Measurements from ENCODE around the gene FAM186B. TPM values are rescaled to one million over a fixed set of nuclear protein-coding genes. Genes with fewer than 3 reads are reported as not detected.

Gene FAM186B
- total and polyA plus RNA-seq, 7 donors, result 0.04 to 1.00 (median 0.44) TPM

DNA sequence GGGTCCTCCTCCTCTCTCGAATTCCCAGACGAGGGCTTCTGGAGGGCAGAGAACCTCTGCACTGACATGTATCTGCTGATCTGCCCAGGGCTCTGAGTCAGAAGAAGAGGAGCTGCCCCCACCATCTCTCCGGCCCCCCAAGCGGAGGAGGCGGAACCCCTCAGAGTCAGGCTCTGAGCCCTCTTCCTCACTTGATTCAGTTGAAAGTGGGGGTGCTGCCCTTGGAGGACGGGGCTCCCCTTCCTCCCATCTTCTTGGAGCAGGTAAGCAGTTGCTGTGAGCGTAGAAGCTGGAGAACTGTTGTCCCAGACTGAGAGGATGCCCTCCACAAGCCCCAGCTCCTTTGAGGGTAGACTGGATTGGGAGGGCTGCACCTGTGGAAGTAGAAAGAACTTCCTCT, 37.7 kb upstream of the FAM186B start:
- intact Hi-C loops (cut with DNase I), result no loop called here
- DNase-seq, result no peak
- ATAC-seq, result no peak
- Histone ChIP-seq H3K4me1 (peaks cover 8% of the 10 kb centered on the region), H3K4me3 (no peak overlapping the region), H3K27me3 (ENCODE audit: insufficient read depth in 3 of 3, low read length in 2 of 3) (no peaks in the 10 kb centered on the region), H3K36me3 (ENCODE audit: insufficient read depth in 1 of 2, low read depth in 1 of 2) (peaks cover 0 to 85% of the 10 kb centered on the region in 2 donors), H3K27ac (no peak overlapping the region), H3K9me3 (no peaks in the 10 kb centered on the region)
- TF ChIP-seq, protein P1, sequence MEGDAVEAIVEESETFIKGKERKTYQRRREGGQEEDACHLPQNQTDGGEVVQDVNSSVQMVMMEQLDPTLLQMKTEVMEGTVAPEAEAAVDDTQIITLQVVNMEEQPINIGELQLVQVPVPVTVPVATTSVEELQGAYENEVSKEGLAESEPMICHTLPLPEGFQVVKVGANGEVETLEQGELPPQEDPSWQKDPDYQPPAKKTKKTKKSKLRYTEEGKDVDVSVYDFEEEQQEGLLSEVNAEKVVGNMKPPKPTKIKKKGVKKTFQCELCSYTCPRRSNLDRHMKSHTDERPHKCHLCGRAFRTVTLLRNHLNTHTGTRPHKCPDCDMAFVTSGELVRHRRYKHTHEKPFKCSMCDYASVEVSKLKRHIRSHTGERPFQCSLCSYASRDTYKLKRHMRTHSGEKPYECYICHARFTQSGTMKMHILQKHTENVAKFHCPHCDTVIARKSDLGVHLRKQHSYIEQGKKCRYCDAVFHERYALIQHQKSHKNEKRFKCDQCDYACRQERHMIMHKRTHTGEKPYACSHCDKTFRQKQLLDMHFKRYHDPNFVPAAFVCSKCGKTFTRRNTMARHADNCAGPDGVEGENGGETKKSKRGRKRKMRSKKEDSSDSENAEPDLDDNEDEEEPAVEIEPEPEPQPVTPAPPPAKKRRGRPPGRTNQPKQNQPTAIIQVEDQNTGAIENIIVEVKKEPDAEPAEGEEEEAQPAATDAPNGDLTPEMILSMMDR (IDR thresholded peaks at IDR 0.05), result no peak
- 86 to 97% (median 94%) methylated on average over 7 of the region's 7 CpGs for WGBS, 3 donors

DNA sequence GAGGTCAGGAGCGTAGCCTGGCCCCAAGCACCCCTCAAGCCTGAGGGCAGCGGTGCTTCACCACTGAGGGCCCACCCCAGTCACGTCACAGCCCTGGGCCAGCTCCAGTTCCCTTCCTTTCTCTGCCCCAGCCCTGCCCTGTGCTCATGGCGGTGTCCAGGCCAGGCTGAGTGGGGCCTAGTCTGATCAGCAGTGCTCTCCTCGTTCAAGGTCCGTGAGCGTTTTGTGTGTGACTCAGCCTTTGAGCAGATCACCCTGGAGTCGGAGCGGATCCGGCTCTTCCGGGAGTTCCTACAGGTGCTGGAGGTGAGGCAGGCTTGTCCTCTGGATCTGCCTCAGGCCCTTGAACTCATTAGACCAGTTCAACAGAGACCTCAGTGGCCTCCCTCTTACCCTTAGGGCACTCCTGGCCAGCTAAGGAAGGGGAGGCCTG, 36.9 kb upstream of the FAM186B start:
- H3K27ac ChIP-seq, result no peak overlapping the region
- no peak for ATAC-seq
- no peaks in the 10 kb centered on the region for H3K27me3 ChIP-seq (ENCODE audit: insufficient read depth in 3 of 3, low read length in 2 of 3)
- WGBS, 3 donors, result 81 to 89% (median 88%) methylated on average over 9 to 11 of the region's 11 CpGs
- no peak for DNase-seq
- peaks cover 0 to 93% of the 10 kb centered on the region in 2 donors for H3K36me3 ChIP-seq (ENCODE audit: insufficient read depth in 1 of 2, low read depth in 1 of 2)
- intact Hi-C loops (cut with DNase I), result no loop called here
- peaks cover 8% of the 10 kb centered on the region for H3K4me1 ChIP-seq
- no peak overlapping the region for H3K4me3 ChIP-seq
- no peaks in the 10 kb centered on the region for H3K9me3 ChIP-seq
- TF ChIP-seq, protein P1 (IDR thresholded peaks at IDR 0.05), result no peak

DNA sequence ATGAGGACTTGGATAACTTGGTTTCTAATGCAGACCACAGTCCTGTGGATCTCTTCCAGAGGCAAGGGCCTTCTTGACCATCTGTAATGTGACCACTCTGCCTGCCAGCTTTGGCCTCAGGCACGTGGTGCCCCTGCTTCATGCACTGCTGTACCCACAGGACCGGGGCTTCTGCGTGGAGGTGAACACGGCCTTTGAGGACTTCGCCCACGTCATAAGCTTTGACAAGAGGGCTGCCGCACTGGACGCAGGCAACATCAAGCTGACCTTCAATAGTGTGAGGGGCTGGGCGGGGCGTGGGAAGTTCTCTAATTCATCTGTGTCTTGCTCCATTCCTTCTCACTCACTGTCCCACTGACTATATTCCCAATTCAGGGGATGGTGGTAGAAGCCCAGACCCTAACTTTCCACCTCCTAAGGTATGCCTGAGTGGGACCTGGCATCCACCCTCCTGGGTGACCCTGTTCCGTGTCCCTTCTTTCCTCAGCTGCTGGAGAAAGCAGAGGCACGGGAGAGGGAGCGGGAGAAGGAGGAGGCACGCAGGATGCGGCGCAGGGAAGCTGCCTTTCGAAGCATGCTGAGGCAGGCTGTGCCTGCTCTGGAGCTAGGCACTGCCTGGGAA, 36.4 kb upstream of the FAM186B start:
- ATAC-seq (no peak), DNase-seq (no peak)
- H3K4me3 ChIP-seq, result no peak overlapping the region
- no peak overlapping the region for H3K27ac ChIP-seq
- H3K9me3 ChIP-seq, result no peaks in the 10 kb centered on the region
- no peaks in the 10 kb centered on the region for H3K27me3 ChIP-seq (ENCODE audit: insufficient read depth in 3 of 3, low read length in 2 of 3)
- TF ChIP-seq, protein P1 (IDR thresholded peaks at IDR 0.05), result no peak
- 84 to 89% (median 85%) methylated on average over 17 of the region's 17 CpGs for WGBS, 3 donors
- intact Hi-C loops (cut with DNase I), result no loop called here
- H3K4me1 ChIP-seq, result peaks cover 14% of the 10 kb centered on the region
- H3K36me3 ChIP-seq (ENCODE audit: insufficient read depth in 1 of 2, low read depth in 1 of 2), result peaks cover 0 to 96% of the 10 kb centered on the region in 2 donors

GRCh38 chr12:49636979-49637755, 31.7 kb upstream of the FAM186B start:
- intact Hi-C loops (cut with DNase I), result no loop called here
- Histone ChIP-seq H3K4me3 (no peak overlapping the region), H3K27me3 (ENCODE audit: insufficient read depth in 3 of 3, low read length in 2 of 3) (no peaks in the 10 kb centered on the region), H3K27ac (no peak overlapping the region), H3K9me3 (no peaks in the 10 kb centered on the region), H3K4me1 (peaks cover 18% of the 10 kb centered on the region), H3K36me3 (ENCODE audit: insufficient read depth in 1 of 2, low read depth in 1 of 2) (peaks cover 0 to 96% of the 10 kb centered on the region in 2 donors)
- ATAC-seq (peak; percentile 67 to 85 (median 82)), DNase-seq (no peak)
- TF ChIP-seq, protein P1 (IDR thresholded peaks at IDR 0.05), result peak; percentile 57
- 26 to 32% (median 29%) methylated on average over 9 of the region's 9 CpGs for WGBS, 3 donors

All from psoas muscle (tissue), 8 donors.